Measurements from ENCODE around the gene MAD1L1.

The MAD1L1 gene

GRCh38 chr7:2129323-2130095 lies 103.2 kb downstream of the MAD1L1 start:
- Histone ChIP-seq H3K27me3 (ENCODE audit: control insufficient read depth, insufficient read depth, low read length) (no peaks in the 10 kb centered on the region), H3K9me3 (ENCODE audit: control insufficient read depth, insufficient read depth, low read length) (no peaks in the 10 kb centered on the region), H3K4me3 (ENCODE audit: low read depth, low read length) (no peak overlapping the region), H3K9ac (ENCODE audit: low read depth, low read length) (no peak overlapping the region), H3K4me1 (ENCODE audit: control insufficient read depth, insufficient read depth, low read length) (no peaks in the 10 kb centered on the region), H3K36me3 (ENCODE audit: control insufficient read depth, insufficient read depth, low read length) (peaks cover 16% of the 10 kb centered on the region)

DNA sequence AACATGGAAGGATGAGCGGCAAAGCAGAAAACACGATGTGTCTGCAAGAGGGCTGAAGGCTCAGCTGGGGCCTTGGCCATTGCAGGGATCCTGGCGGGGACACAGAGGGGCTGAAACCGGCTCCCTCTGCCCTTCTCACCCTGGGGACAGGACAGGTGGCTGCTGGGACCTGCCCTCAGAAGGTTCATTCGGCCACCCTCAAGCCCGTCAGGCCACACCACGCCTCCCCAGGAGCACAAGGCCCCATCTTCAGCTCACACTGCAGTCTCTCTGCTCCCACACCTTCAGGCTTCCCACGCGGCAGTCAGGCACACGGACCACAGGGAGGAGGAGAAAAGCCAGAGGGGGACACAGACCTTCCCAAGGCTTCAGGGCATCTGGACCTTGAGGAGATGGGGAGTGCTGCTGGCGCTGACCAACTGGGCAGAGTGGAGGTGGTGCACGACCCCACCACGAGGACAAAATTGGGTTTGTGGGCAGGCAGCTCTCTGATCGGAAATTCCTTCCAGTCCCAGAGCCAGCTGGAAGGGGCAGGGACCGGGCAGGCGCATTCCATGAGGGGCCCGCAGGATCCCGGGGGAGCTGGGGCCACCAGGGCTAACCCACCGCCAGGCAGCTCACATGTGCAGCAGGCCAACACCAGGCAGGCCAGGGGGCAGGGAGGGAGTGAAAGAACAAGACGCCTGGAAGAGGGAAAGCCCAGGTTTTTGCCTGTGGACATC lies 104.0 kb downstream of the MAD1L1 start:
- Histone ChIP-seq H3K9me3 (ENCODE audit: control insufficient read depth, insufficient read depth, low read length) (no peaks in the 10 kb centered on the region), H3K36me3 (ENCODE audit: control insufficient read depth, insufficient read depth, low read length) (peaks cover 18% of the 10 kb centered on the region), H3K4me3 (ENCODE audit: low read depth, low read length) (no peak overlapping the region), H3K4me1 (ENCODE audit: control insufficient read depth, insufficient read depth, low read length) (no peaks in the 10 kb centered on the region), H3K9ac (ENCODE audit: low read depth, low read length) (peak overlapping the region; percentile 5), H3K27me3 (ENCODE audit: control insufficient read depth, insufficient read depth, low read length) (no peaks in the 10 kb centered on the region)

GRCh38 chr7:2126621-2127020 lies 106.1 kb downstream of the MAD1L1 start:
- Histone ChIP-seq H3K4me1 (ENCODE audit: control insufficient read depth, insufficient read depth, low read length) (no peaks in the 10 kb centered on the region), H3K9ac (ENCODE audit: low read depth, low read length) (no peak overlapping the region), H3K9me3 (ENCODE audit: control insufficient read depth, insufficient read depth, low read length) (no peaks in the 10 kb centered on the region), H3K36me3 (ENCODE audit: control insufficient read depth, insufficient read depth, low read length) (peaks cover 24% of the 10 kb centered on the region), H3K27me3 (ENCODE audit: control insufficient read depth, insufficient read depth, low read length) (no peaks in the 10 kb centered on the region), H3K4me3 (ENCODE audit: low read depth, low read length) (no peak overlapping the region)

- Histone ChIP-seq H3K4me1 (ENCODE audit: control insufficient read depth, insufficient read depth, low read length) (no peaks in the 10 kb centered on the region), H3K9me3 (ENCODE audit: control insufficient read depth, insufficient read depth, low read length) (no peaks in the 10 kb centered on the region), H3K36me3 (ENCODE audit: control insufficient read depth, insufficient read depth, low read length) (peaks cover 26% of the 10 kb centered on the region), H3K27me3 (ENCODE audit: control insufficient read depth, insufficient read depth, low read length) (no peaks in the 10 kb centered on the region), H3K9ac (ENCODE audit: low read depth, low read length) (no peak overlapping the region), H3K4me3 (ENCODE audit: low read depth, low read length) (no peak overlapping the region)
These were observed 106.8 kb downstream of the MAD1L1 start for GRCh38 chr7:2125931-2126330.

GRCh38 chr7:2124604-2125345 lies 108.0 kb downstream of the MAD1L1 start:
- H3K4me1 ChIP-seq (ENCODE audit: control insufficient read depth, insufficient read depth, low read length): no peaks in the 10 kb centered on the region
- no peaks in the 10 kb centered on the region for H3K9me3 ChIP-seq (ENCODE audit: control insufficient read depth, insufficient read depth, low read length)
- H3K4me3 ChIP-seq (ENCODE audit: low read depth, low read length): no peak overlapping the region
- H3K36me3 ChIP-seq (ENCODE audit: control insufficient read depth, insufficient read depth, low read length): peaks cover 26% of the 10 kb centered on the region
- no peaks in the 10 kb centered on the region for H3K27me3 ChIP-seq (ENCODE audit: control insufficient read depth, insufficient read depth, low read length)
- H3K9ac ChIP-seq (ENCODE audit: low read depth, low read length): no peak overlapping the region

DNA sequence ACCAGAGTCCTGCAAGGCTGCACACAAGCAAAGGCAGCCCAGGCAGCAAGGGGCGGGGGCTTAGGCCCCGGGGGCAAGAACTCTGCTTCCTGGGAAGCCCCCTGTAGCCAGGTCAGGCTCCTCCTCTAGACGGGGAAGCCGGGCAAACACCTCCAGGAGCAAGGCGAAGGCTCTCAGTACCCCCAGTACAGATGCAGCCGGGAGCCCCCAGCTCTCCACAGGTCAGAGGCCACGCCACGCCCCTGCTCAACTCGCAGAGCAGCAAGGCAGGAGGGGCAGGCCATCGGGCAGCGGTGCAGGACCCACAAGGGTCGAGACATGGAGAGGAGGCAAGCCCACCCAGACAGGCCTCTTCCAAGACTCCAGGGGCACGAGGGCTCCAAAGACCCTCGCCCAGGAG lies 108.8 kb downstream of the MAD1L1 start:
- no peaks in the 10 kb centered on the region for H3K27me3 ChIP-seq (ENCODE audit: control insufficient read depth, insufficient read depth, low read length)
- H3K9me3 ChIP-seq (ENCODE audit: control insufficient read depth, insufficient read depth, low read length): no peaks in the 10 kb centered on the region
- no peaks in the 10 kb centered on the region for H3K4me1 ChIP-seq (ENCODE audit: control insufficient read depth, insufficient read depth, low read length)
- no peak overlapping the region for H3K9ac ChIP-seq (ENCODE audit: low read depth, low read length)
- H3K36me3 ChIP-seq (ENCODE audit: control insufficient read depth, insufficient read depth, low read length): peaks cover 21% of the 10 kb centered on the region
- no peak overlapping the region for H3K4me3 ChIP-seq (ENCODE audit: low read depth, low read length)

- H3K4me1 ChIP-seq (ENCODE audit: control insufficient read depth, insufficient read depth, low read length): no peaks in the 10 kb centered on the region
- H3K9me3 ChIP-seq (ENCODE audit: control insufficient read depth, insufficient read depth, low read length): no peaks in the 10 kb centered on the region
- no peak overlapping the region for H3K4me3 ChIP-seq (ENCODE audit: low read depth, low read length)
- peaks cover 21% of the 10 kb centered on the region for H3K36me3 ChIP-seq (ENCODE audit: control insufficient read depth, insufficient read depth, low read length)
- no peaks in the 10 kb centered on the region for H3K27me3 ChIP-seq (ENCODE audit: control insufficient read depth, insufficient read depth, low read length)
- no peak overlapping the region for H3K9ac ChIP-seq (ENCODE audit: low read depth, low read length)
These were observed 109.4 kb downstream of the MAD1L1 start for GRCh38 chr7:2123360-2123759.

- peaks cover 21% of the 10 kb centered on the region for H3K36me3 ChIP-seq (ENCODE audit: control insufficient read depth, insufficient read depth, low read length)
- H3K9ac ChIP-seq (ENCODE audit: low read depth, low read length): no peak overlapping the region
- no peaks in the 10 kb centered on the region for H3K27me3 ChIP-seq (ENCODE audit: control insufficient read depth, insufficient read depth, low read length)
- no peaks in the 10 kb centered on the region for H3K9me3 ChIP-seq (ENCODE audit: control insufficient read depth, insufficient read depth, low read length)
- H3K4me1 ChIP-seq (ENCODE audit: control insufficient read depth, insufficient read depth, low read length): no peaks in the 10 kb centered on the region
- no peak overlapping the region for H3K4me3 ChIP-seq (ENCODE audit: low read depth, low read length)
These were observed 110.1 kb downstream of the MAD1L1 start for GRCh38 chr7:2122651-2123050.

- Histone ChIP-seq H3K36me3 (ENCODE audit: control insufficient read depth, insufficient read depth, low read length) (peaks cover 20% of the 10 kb centered on the region), H3K9me3 (ENCODE audit: control insufficient read depth, insufficient read depth, low read length) (no peaks in the 10 kb centered on the region), H3K27me3 (ENCODE audit: control insufficient read depth, insufficient read depth, low read length) (no peaks in the 10 kb centered on the region), H3K4me1 (ENCODE audit: control insufficient read depth, insufficient read depth, low read length) (no peaks in the 10 kb centered on the region), H3K4me3 (ENCODE audit: low read depth, low read length) (no peak overlapping the region), H3K9ac (ENCODE audit: low read depth, low read length) (no peak overlapping the region)
These were observed 111.6 kb downstream of the MAD1L1 start for GRCh38 chr7:2120841-2121830.

DNA sequence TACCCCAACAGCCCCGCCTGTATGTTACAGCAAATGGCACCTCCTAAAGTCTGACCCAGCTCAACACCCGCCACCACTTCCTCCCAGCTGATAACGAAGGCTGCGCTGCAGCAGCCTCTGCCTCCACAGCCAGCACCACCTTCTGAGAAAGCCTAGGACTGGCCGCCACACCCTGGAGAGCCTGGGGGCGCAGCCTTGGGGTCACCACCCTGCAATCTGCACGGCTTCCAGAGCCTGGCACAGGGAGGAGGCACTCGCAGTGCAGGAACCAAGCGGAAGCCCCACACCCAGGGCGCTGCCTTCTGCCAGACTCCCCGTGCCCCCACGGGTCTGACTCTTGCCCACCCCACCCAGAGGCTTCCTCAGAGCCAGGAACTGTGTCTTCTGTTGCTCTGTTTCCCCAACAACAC lies 112.5 kb downstream of the MAD1L1 start:
- no peaks in the 10 kb centered on the region for H3K4me1 ChIP-seq (ENCODE audit: control insufficient read depth, insufficient read depth, low read length)
- H3K36me3 ChIP-seq (ENCODE audit: control insufficient read depth, insufficient read depth, low read length): peaks cover 15% of the 10 kb centered on the region
- no peak overlapping the region for H3K9ac ChIP-seq (ENCODE audit: low read depth, low read length)
- H3K9me3 ChIP-seq (ENCODE audit: control insufficient read depth, insufficient read depth, low read length): no peaks in the 10 kb centered on the region
- H3K27me3 ChIP-seq (ENCODE audit: control insufficient read depth, insufficient read depth, low read length): no peaks in the 10 kb centered on the region
- H3K4me3 ChIP-seq (ENCODE audit: low read depth, low read length): no peak overlapping the region

- no peak overlapping the region for H3K9ac ChIP-seq (ENCODE audit: low read depth, low read length)
- H3K27me3 ChIP-seq (ENCODE audit: control insufficient read depth, insufficient read depth, low read length): no peaks in the 10 kb centered on the region
- no peak overlapping the region for H3K4me3 ChIP-seq (ENCODE audit: low read depth, low read length)
- no peaks in the 10 kb centered on the region for H3K9me3 ChIP-seq (ENCODE audit: control insufficient read depth, insufficient read depth, low read length)
- H3K36me3 ChIP-seq (ENCODE audit: control insufficient read depth, insufficient read depth, low read length): peaks cover 11% of the 10 kb centered on the region
- no peaks in the 10 kb centered on the region for H3K4me1 ChIP-seq (ENCODE audit: control insufficient read depth, insufficient read depth, low read length)
These were observed 114.0 kb downstream of the MAD1L1 start for GRCh38 chr7:2118630-2119190.
